BE2C (cell line): ENCODE data around the gene CCDC187.
"Not testable (repeated sequence)": the region's sequence is repeated elsewhere in the genome, so short reads cannot be mapped to it uniquely, and the experiment has no call there.

ENCODE experiments used
- DNase-seq: peaks from one replicate; pipeline ENCODE4 v3.0.0-alpha.2; 2020
- H3K27me3 ChIP-seq: fragments of 250-450 bp; sonication (Bioruptor Pico); 2 replicates; pipeline ENCODE4 v1.5.1; 2020; ENCODE audit warnings: mild to moderate bottlenecking
- H3K36me3 ChIP-seq: fragments of 250-450 bp; sonication (Bioruptor Pico); 2 replicates; pipeline ENCODE4 v1.5.1; 2020; ENCODE audit warnings: mild to moderate bottlenecking
- H3K4me1 ChIP-seq: fragments of 250-450 bp; sonication (Bioruptor Pico); 2 replicates; pipeline ENCODE4 v1.5.1; 2020
- H3K4me3 ChIP-seq: 2 replicates; pipeline ENCODE4 v1.5.1; 2011; ENCODE audit warnings: low read depth, low read length
- H3K9me3 ChIP-seq: fragments of 250-450 bp; sonication (Bioruptor Pico); 2 replicates; pipeline ENCODE4 v1.5.1; 2020
- TF ChIP-seq, protein P1 (sequence below): IDR thresholded peaks from 2 replicates; pipeline ENCODE4 v1.5.1; 2012; ENCODE audit warnings: mild to moderate bottlenecking, low read depth, low read length

Gene CCDC187

DNA sequence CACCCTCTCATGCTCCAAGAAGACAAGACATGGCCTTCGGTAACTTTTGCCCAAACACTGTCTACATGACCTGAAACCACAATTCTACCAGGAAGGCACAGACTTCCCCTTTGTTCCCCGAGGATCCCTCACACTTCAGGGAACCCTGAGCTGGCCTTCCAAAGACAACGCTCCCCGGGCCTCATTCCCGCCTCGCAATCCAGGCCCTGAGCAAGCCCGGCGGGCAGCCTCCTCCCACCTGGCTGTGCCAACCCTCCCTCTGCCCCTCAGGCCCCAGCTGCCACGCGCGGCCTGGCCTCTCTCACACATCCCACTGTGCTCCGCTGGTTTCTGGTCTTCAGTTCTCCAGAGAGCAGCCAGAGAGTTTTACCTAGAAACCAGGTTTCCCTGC lies 65.6 kb downstream of the CCDC187 start:
- Histone ChIP-seq H3K9me3 (no peaks in the 10 kb centered on the region), H3K4me1 (peaks cover 9% of the 10 kb centered on the region), H3K4me3 (no peak overlapping the region), H3K36me3 (peaks cover 55% of the 10 kb centered on the region), H3K27me3 (no peaks in the 10 kb centered on the region)
- TF ChIP-seq, protein P1, sequence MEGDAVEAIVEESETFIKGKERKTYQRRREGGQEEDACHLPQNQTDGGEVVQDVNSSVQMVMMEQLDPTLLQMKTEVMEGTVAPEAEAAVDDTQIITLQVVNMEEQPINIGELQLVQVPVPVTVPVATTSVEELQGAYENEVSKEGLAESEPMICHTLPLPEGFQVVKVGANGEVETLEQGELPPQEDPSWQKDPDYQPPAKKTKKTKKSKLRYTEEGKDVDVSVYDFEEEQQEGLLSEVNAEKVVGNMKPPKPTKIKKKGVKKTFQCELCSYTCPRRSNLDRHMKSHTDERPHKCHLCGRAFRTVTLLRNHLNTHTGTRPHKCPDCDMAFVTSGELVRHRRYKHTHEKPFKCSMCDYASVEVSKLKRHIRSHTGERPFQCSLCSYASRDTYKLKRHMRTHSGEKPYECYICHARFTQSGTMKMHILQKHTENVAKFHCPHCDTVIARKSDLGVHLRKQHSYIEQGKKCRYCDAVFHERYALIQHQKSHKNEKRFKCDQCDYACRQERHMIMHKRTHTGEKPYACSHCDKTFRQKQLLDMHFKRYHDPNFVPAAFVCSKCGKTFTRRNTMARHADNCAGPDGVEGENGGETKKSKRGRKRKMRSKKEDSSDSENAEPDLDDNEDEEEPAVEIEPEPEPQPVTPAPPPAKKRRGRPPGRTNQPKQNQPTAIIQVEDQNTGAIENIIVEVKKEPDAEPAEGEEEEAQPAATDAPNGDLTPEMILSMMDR, result no peak
- no peak for DNase-seq

- no peak for DNase-seq
- peaks cover 57% of the 10 kb centered on the region for H3K36me3 ChIP-seq
- no peaks in the 10 kb centered on the region for H3K27me3 ChIP-seq
- no peaks in the 10 kb centered on the region for H3K9me3 ChIP-seq
- H3K4me3 ChIP-seq, result no peak overlapping the region
- TF ChIP-seq, protein P1, result no peak
- peaks cover 5% of the 10 kb centered on the region for H3K4me1 ChIP-seq
These were observed 66.2 kb downstream of the CCDC187 start for GRCh38 chr9:136237486-136238341.

GRCh38 chr9:136236471-136237410 lies 67.2 kb downstream of the CCDC187 start:
- H3K4me1 ChIP-seq, H3K27me3 ChIP-seq, DNase-seq, H3K4me3 ChIP-seq, H3K9me3 ChIP-seq: not testable (repeated sequence)
- peaks cover 60% of the 10 kb centered on the region for H3K36me3 ChIP-seq

DNA sequence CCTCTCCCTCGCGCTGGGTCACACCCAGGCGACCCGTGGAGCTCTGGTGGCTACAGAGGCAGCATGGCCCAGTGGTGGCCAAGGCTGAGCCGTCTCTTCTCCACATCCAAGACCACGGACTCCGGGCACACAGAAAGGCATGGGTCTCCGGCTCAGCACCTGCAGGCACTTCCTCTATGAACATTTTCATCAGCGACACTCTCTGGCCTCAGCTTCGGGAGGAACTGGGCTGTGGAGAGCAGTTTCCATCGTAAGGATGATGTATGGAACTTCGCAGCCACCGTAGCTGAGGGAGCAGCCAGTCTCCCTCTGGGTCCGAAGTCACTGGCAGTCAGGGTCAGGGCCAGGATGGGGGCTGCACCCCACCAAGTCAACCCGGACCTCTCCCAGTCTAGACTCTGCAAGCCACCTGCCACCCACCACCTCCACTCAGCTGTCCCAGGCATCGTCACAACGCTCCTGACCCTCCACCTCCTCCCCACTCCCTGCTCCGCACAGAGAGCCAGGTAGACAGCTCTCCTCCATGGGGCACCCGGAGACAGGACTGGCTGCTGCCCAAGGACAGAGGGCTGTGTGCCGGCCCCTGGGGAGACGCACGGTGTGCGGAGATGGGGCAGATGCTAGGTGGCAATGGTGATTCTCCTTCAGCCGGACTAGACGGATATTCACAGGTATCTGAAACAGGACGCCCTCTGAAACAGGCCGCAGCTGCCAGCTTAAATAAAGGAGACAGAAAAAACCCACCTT lies 68.0 kb downstream of the CCDC187 start:
- H3K36me3 ChIP-seq, result peaks cover 53% of the 10 kb centered on the region
- TF ChIP-seq, protein P1, result no peak
- no peak for DNase-seq

DNA sequence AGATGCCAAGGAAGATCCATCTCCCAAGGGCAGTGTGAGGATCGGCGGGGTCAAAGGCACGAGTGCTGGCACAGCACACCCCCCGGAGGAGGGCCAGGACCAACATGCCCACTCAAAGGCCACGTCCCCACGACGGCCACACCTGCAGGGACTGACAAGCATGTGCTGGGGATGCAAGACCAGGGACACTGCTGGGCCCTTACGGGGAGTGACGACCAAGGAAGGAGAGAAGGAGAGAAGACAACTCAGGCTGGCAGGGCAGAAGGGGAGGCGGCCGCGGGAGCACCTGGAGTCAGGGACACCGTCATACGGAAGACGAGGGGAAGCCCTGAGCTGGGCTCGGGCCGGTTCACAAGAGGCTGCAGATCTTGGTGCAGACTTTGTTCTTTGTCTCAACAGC lies 68.7 kb downstream of the CCDC187 start:
- DNase-seq, result no peak
- H3K4me1 ChIP-seq, result peaks cover 5% of the 10 kb centered on the region
- TF ChIP-seq, protein P1, result no peak
- peaks cover 50% of the 10 kb centered on the region for H3K36me3 ChIP-seq
- H3K27me3 ChIP-seq, result no peaks in the 10 kb centered on the region
- no peak overlapping the region for H3K4me3 ChIP-seq
- no peaks in the 10 kb centered on the region for H3K9me3 ChIP-seq

More for the DNA sequence above, 68.0 kb downstream of the CCDC187 start:
- no peaks in the 10 kb centered on the region for H3K27me3 ChIP-seq
- no peak overlapping the region for H3K4me3 ChIP-seq
- no peaks in the 10 kb centered on the region for H3K9me3 ChIP-seq
- H3K4me1 ChIP-seq, result peaks cover 5% of the 10 kb centered on the region

DNA sequence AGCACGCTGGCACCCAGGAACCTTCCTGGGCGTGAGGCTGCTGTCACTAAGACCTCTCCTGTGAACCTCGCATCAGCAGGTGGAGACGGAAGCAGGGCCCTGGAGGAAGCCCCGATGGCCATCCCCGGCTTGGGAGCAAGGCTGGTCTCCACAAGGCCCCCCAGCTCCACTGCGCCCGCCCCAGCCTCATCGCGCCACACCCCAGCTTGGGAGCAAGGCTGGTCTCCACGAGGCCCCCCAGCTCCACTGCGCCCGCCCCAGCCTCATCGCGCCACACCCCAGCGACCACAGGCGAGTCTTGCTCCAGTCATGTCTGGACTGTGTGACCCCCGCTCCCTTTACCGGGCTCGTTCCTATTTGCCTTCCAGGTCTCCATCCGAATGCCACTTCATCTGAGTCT lies 69.3 kb downstream of the CCDC187 start:
- TF ChIP-seq, protein P1, result no peak
- Histone ChIP-seq H3K27me3 (no peaks in the 10 kb centered on the region), H3K9me3 (no peaks in the 10 kb centered on the region), H3K4me3 (no peak overlapping the region), H3K4me1 (peaks cover 2% of the 10 kb centered on the region), H3K36me3 (peaks cover 49% of the 10 kb centered on the region)
- DNase-seq, result no peak
